HCT116 (cell line): Measurements from ENCODE around the gene LRRC7.

Experiments
- CTCF ChIP-seq, 3 experiments: fragments of 200-600 bp in 1 of 3; sonication (generic) in 1 of 3; IDR thresholded peaks in 2 of 3; conservative IDR thresholded peaks in 1 of 3; 2 replicates each; pipeline ENCODE4 v1.5.1; 2012 to 2017; ENCODE audit warnings: low read depth in 2 of 3, low read length in 2 of 3, antibody characterized with exemption in 1 of 3, borderline replicate concordance in 1 of 3, control low read depth in 1 of 3, mild to moderate bottlenecking in 1 of 3, mixed read lengths in 1 of 3, mixed run types in 1 of 3, moderate library complexity in 1 of 3; ENCODE audit not compliant: insufficient read depth in 1 of 3
- EZH2 ChIP-seq: fragments of 200-600 bp; sonication (generic); IDR thresholded peaks from 2 replicates; pipeline ENCODE4 v1.6.1; 2017; ENCODE audit warnings: antibody characterized with exemption, mixed run types
- POLR2A ChIP-seq: IDR thresholded peaks from 2 replicates; pipeline ENCODE4 v1.7.0; 2011; ENCODE audit warnings: borderline replicate concordance; ENCODE audit not compliant: insufficient read depth, insufficient read length; ENCODE audit errors: extremely low read depth
- RAD21 ChIP-seq: IDR thresholded peaks from 2 replicates; pipeline ENCODE4 v1.6.1; 2012; ENCODE audit warnings: low read depth, mild to moderate bottlenecking
- REST ChIP-seq: IDR thresholded peaks from 2 replicates; pipeline ENCODE4 v1.6.1; 2012; ENCODE audit warnings: low read depth
- YY1 ChIP-seq: IDR thresholded peaks from 2 replicates; pipeline ENCODE4 v1.6.1; 2011; ENCODE audit warnings: low read length, low read depth, moderate library complexity, mild to moderate bottlenecking; ENCODE audit not compliant: insufficient replicate concordance; ENCODE audit errors: extremely low read depth
- ZFX ChIP-seq: fragments of 450-650 bp; IDR thresholded peaks from 2 replicates; pipeline ENCODE4 v1.6.1; 2017
- ZNF274 ChIP-seq: fragments of 200-500 bp; sonication (Bioruptor generic); IDR thresholded peaks from 2 replicates; pipeline ENCODE4 v1.6.1; 2014; ENCODE audit warnings: mild to moderate bottlenecking, low read depth, low read length, inconsistent platforms

- TF ChIP-seq CTCF (IDR thresholded peaks at IDR 0.05 in 2 of 3, conservative IDR thresholded peaks at IDR 0.05 in 1 of 3; ENCODE audit: borderline replicate concordance in 1 of 3, insufficient read depth in 1 of 3, low read depth in 2 of 3, low read length in 2 of 3), result no peak
- TF ChIP-seq RAD21, result no peak
- no peak for TF ChIP-seq EZH2
- no peak for TF ChIP-seq ZFX
- no peak for TF ChIP-seq YY1
- TF ChIP-seq POLR2A, result no peak
- no peak for TF ChIP-seq ZNF274
- TF ChIP-seq REST, result no peak
Observed at GRCh38 chr1:69613414-69613813, 45.7 kb downstream of the LRRC7 start.
